CD14-positive monocyte (primary cell): ENCODE measurements around the gene NPAS4. TPM values are rescaled to one million over a fixed set of nuclear protein-coding genes. Genes with fewer than 3 reads are reported as not detected.

ENCODE experiments used
- DNase-seq, 3 donors: peaks; one replicate each; pipeline ENCODE4 v3.0.0-alpha.2; 2011 to 2022
- H2AFZ ChIP-seq: 2 replicates; pipeline ENCODE4 v1.6.0; 2012; ENCODE audit warnings: mild to moderate bottlenecking, low read depth, low read length, inconsistent platforms; ENCODE audit not compliant: insufficient read depth, poor library complexity, severe bottlenecking
- H3K27ac ChIP-seq, 2 donors: 1 replicate in 1 of 2; 2 replicates in 1 of 2; pipeline ENCODE4 v1.5.1; 2012 to 2013; ENCODE audit warnings: low read length in 2 of 2, control low read depth in 1 of 2, inconsistent platforms in 1 of 2, low read depth in 1 of 2, mild to moderate bottlenecking in 1 of 2
- H3K27me3 ChIP-seq, 2 donors: one replicate each; pipeline versions ENCODE4 v1.6.0 to v1.6.1; 2011 to 2013; ENCODE audit warnings: low read length in 2 of 2; ENCODE audit not compliant: control insufficient read depth in 2 of 2, insufficient read depth in 2 of 2
- H3K36me3 ChIP-seq, 2 donors: replicated peaks in 1 of 2; 1 replicate in 1 of 2; 2 replicates in 1 of 2; pipeline versions ENCODE4 v1.5.1 to v1.6.1; 2012 to 2013; ENCODE audit warnings: low read length in 2 of 2, control low read depth in 1 of 2, inconsistent platforms in 1 of 2, mild to moderate bottlenecking in 1 of 2; ENCODE audit not compliant: insufficient read depth in 2 of 2, control insufficient read depth in 1 of 2
- H3K4me1 ChIP-seq, 2 donors: 1 replicate in 1 of 2; 2 replicates in 1 of 2; pipeline versions ENCODE4 v1.5.1 to v1.6.1; 2012 to 2013; ENCODE audit warnings: low read length in 2 of 2, control low read depth in 1 of 2, inconsistent platforms in 1 of 2, mild to moderate bottlenecking in 1 of 2, moderate library complexity in 1 of 2; ENCODE audit not compliant: insufficient read depth in 2 of 2, control insufficient read depth in 1 of 2
- H3K4me2 ChIP-seq: replicated peaks from 2 replicates; pipeline ENCODE3; 2012; ENCODE audit warnings: low read length, moderate library complexity, mild to moderate bottlenecking; ENCODE audit not compliant: poor library complexity, severe bottlenecking; ENCODE audit errors: extremely low read depth
- H3K4me3 ChIP-seq, 3 experiments: fragments of 200-600 bp in 1 of 3; sonication (generic) in 1 of 3; replicated peaks in 1 of 3; 1 replicate in 2 of 3; 2 replicates in 1 of 3; pipeline ENCODE4 v1.5.1; 2011 to 2013; ENCODE audit warnings: low read length in 3 of 3, mild to moderate bottlenecking in 3 of 3, control low read depth in 2 of 3, low read depth in 2 of 3, inconsistent platforms in 1 of 3, moderate library complexity in 1 of 3
- H3K79me2 ChIP-seq: 2 replicates; pipeline ENCODE4 v1.6.0; 2012; ENCODE audit warnings: mild to moderate bottlenecking, control low read depth, inconsistent platforms, low read length, moderate library complexity; ENCODE audit not compliant: insufficient read depth
- H3K9ac ChIP-seq: 2 replicates; pipeline ENCODE4 v1.6.0; 2017; ENCODE audit warnings: low read length, mild to moderate bottlenecking; ENCODE audit not compliant: insufficient read depth, poor library complexity, severe bottlenecking
- H3K9me3 ChIP-seq, 2 donors: replicated peaks in 1 of 2; 1 replicate in 1 of 2; 2 replicates in 1 of 2; pipeline versions ENCODE4 v1.5.1 to v1.6.1; 2012 to 2013; ENCODE audit warnings: low read length in 2 of 2, control low read depth in 1 of 2; ENCODE audit not compliant: control insufficient read depth in 1 of 2, insufficient read depth in 1 of 2
- H4K20me1 ChIP-seq: 2 replicates; pipeline ENCODE4 v1.6.0; 2012; ENCODE audit warnings: mild to moderate bottlenecking, low read length, control low read depth, moderate library complexity; ENCODE audit not compliant: insufficient read depth
- H3K27ac Mint-ChIP-seq, 7 donors: one replicate each; pipeline ENCODE4 v1.8.0; 2020; ENCODE audit warnings: mild to moderate bottlenecking in 7 of 7, mixed read lengths in 7 of 7, moderate library complexity in 6 of 7, inconsistent platforms in 2 of 7
- H3K27me3 Mint-ChIP-seq, 3 donors: one replicate each; pipeline ENCODE4 v1.8.0; 2021 to 2022; ENCODE audit warnings: low read depth in 3 of 3, mild to moderate bottlenecking in 3 of 3, mixed read lengths in 3 of 3, moderate library complexity in 3 of 3, inconsistent platforms in 1 of 3
- H3K36me3 Mint-ChIP-seq, 2 donors: one replicate each; pipeline ENCODE4 v1.8.0; 2020; ENCODE audit warnings: mixed read lengths in 2 of 2, inconsistent platforms in 1 of 2, mild to moderate bottlenecking in 1 of 2
- H3K4me1 Mint-ChIP-seq: one replicate; pipeline ENCODE4 v1.8.0; 2020; ENCODE audit warnings: mild to moderate bottlenecking, mixed read lengths
- H3K4me3 Mint-ChIP-seq, 2 donors: one replicate each; pipeline ENCODE4 v1.8.0; 2020; ENCODE audit warnings: mild to moderate bottlenecking in 2 of 2, mixed read lengths in 2 of 2, moderate library complexity in 1 of 2
- H3K9me3 Mint-ChIP-seq, 7 donors: one replicate each; pipeline ENCODE4 v1.8.0; 2020 to 2022; ENCODE audit warnings: mixed read lengths in 7 of 7, mild to moderate bottlenecking in 6 of 7, moderate library complexity in 6 of 7, inconsistent platforms in 2 of 7
- CTCF ChIP-seq: fragments of 200-600 bp; IDR thresholded peaks from one replicate; pipeline ENCODE4 v1.8.0; 2022; ENCODE audit warnings: antibody characterized with exemption, mild to moderate bottlenecking
- WGBS: methylation state at CpG from one replicate; pipeline ENCODE4 v1.1.5; 2013; ENCODE audit warnings: missing lambda C conversion rate; ENCODE audit not compliant: insufficient coverage; 5-methylcytosine and 5-hydroxymethylcytosine counted together
- intact Hi-C, 2 donors: fragments of 100-400 bp; cut with micrococcal nuclease; formaldehyde crosslinking; loops; one replicate each; pipeline versions ENCODE4 v1.15.0 to v1.15.1; 2023
- polyA plus RNA-seq, 3 donors: library from polyadenylated mRNA; depleted of rRNA in 1 of 3; unstranded in 2 of 3; stranded (reverse) in 1 of 3; fragments of 300-500 nt in 2 of 3; fragments of >200 nt in 1 of 3; fragmentation: Illumina TruSeq in 2 of 3; gene quantifications; 1 replicate in 2 of 3; 2 replicates in 1 of 3; pipeline ENCODE4 v1.2.3, GENCODE V29; 2012 to 2021

The NPAS4 gene
- polyA plus RNA-seq, 3 donors, result not detected

- no peak for DNase-seq
- Histone ChIP-seq H3K79me2 (no peaks in the 10 kb centered on the region), H3K4me3 (no peak overlapping the region), H3K27me3 (no peaks in the 10 kb centered on the region), H4K20me1 (peaks cover 22% of the 10 kb centered on the region), H3K27ac (no peak overlapping the region), H3K9ac (no peak overlapping the region), H3K4me2 (no peak overlapping the region), H3K9me3 (no peaks in the 10 kb centered on the region), H3K4me1 (peaks cover 15 to 18% of the 10 kb centered on the region in 2 donors), H2AFZ (no peak overlapping the region), H3K36me3 (peaks cover 9 to 49% of the 10 kb centered on the region in 2 donors)
- Mint-ChIP-seq H3K36me3 (peaks cover 38 to 58% of the 10 kb centered on the region in 2 donors), H3K4me1 (peaks cover 19% of the 10 kb centered on the region), H3K27ac (peak overlapping the region in 2 of 7 donors; percentile 24 to 79), H3K27me3 (peaks cover 0 to 1% (median 0%) of the 10 kb centered on the region in 3 donors), H3K4me3 (no peak overlapping the region), H3K9me3 (no peaks in the 10 kb centered on the region)
- WGBS, result 100% methylated on average over 10 of the region's 16 CpGs
- intact Hi-C loops, result no loop called here
- TF ChIP-seq CTCF, result no peak
Observed at GRCh38 chr11:66471142-66471541, 50.3 kb downstream of the NPAS4 start.

DNA sequence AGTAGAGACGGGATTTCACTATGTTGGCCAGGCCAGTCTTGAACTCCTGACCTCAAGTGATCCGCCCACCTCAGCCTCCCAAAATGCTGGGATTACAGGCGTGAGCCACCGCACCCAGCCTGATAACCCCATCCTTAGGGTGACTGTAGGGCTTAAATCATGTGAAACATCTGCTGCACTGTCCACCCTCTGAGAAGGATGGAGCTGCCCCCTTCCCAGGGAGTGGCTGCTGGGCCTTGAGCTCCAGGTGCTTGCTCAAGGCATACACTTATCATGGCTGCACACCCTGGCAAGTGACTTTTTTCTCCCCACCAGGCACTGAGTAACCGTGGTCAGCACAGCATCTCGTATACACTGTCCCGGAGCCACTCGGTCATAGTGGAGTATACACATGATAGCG is 51.2 kb downstream of the NPAS4 start:
- Histone ChIP-seq H2AFZ (no peak overlapping the region), H3K27me3 (no peaks in the 10 kb centered on the region), H4K20me1 (peaks cover 27% of the 10 kb centered on the region), H3K36me3 (peaks cover 9 to 49% of the 10 kb centered on the region in 2 donors), H3K9ac (no peak overlapping the region), H3K9me3 (no peaks in the 10 kb centered on the region), H3K4me3 (no peak overlapping the region), H3K79me2 (no peaks in the 10 kb centered on the region), H3K4me1 (peaks cover 12 to 14% of the 10 kb centered on the region in 2 donors), H3K27ac (no peak overlapping the region), H3K4me2 (no peak overlapping the region)
- H3K36me3 Mint-ChIP-seq, result peaks cover 42 to 65% of the 10 kb centered on the region in 2 donors
- peaks cover 0 to 3% (median 0%) of the 10 kb centered on the region in 3 donors for H3K27me3 Mint-ChIP-seq
- DNase-seq, result no peak
- TF ChIP-seq CTCF, result no peak
- no peak overlapping the region for H3K27ac Mint-ChIP-seq
- 95% methylated on average over 5 of the region's 9 CpGs for WGBS
- no peak overlapping the region for H3K4me3 Mint-ChIP-seq
- peaks cover 17% of the 10 kb centered on the region for H3K4me1 Mint-ChIP-seq
- no peaks in the 10 kb centered on the region for H3K9me3 Mint-ChIP-seq
- intact Hi-C loops, result no loop called here
